Measurements from ENCODE around the gene PWWP2A. TPM values are rescaled to one million over a fixed set of nuclear protein-coding genes. Genes with fewer than 3 reads are reported as not detected.
"Not testable (repeated sequence)": the region's sequence is repeated elsewhere in the genome, so short reads cannot be mapped to it uniquely, and the experiment has no call there.

The PWWP2A gene, protein sequence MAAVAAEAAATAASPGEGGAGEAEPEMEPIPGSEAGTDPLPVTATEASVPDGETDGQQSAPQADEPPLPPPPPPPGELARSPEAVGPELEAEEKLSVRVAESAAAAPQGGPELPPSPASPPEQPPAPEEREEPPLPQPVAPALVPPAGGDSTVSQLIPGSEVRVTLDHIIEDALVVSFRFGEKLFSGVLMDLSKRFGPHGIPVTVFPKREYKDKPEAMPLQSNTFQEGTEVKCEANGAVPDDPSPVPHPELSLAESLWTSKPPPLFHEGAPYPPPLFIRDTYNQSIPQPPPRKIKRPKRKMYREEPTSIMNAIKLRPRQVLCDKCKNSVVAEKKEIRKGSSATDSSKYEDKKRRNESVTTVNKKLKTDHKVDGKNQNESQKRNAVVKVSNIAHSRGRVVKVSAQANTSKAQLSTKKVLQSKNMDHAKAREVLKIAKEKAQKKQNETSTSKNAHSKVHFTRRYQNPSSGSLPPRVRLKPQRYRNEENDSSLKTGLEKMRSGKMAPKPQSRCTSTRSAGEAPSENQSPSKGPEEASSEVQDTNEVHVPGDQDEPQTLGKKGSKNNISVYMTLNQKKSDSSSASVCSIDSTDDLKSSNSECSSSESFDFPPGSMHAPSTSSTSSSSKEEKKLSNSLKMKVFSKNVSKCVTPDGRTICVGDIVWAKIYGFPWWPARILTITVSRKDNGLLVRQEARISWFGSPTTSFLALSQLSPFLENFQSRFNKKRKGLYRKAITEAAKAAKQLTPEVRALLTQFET
- total RNA-seq (2012; rRNA removed): 15.9 and 24.1 TPM in 2 replicates

DNA sequence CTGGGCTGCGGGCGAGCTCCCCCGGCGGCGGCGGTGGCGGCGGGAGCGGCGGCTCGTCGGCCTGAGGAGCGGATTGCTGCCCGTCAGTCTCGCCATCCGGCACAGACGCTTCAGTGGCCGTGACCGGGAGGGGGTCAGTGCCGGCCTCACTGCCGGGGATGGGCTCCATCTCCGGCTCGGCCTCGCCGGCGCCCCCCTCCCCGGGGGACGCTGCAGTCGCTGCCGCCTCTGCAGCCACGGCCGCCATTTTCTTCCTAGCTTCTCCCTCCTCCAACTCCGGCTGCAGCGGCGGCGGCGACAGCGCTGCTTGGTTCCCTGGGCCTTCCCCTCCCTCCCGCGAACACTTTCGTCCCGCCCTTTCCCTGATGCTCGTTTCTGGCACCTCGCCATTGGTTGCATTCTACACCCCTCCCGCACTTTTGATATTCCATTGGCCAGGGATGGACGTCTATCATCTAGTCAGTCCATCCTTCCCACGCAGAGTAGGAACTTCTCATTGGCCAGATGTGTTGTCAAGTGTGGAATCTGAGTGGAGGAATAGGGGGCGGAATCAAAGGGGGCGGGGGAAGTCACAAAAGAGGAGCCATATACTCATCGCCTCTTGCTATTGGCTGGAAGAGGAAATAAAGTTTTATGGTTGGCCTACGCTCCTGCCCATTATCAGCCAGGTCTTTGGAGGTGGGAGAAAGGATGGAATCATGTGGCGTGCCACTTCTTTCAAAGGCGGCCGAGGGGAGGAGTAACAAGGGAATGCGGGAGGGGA is at the start of gene PWWP2A:
Gene PWWP2A, minus strand, starts transcription at position 309 of the 763 bp plus-strand sequence. Its CDS starts 62 bp downstream, at position 247.
- Histone ChIP-seq H3K9me3 (replicated peaks; ENCODE audit: low read length) (no peaks in the 10 kb centered on the region), H3K36me3 (ENCODE audit: insufficient read depth, low read length) (peaks cover 6% of the 10 kb centered on the region), H3K4me3 (ENCODE audit: low read length) (peak within 1 kb of the TSS; percentile 97), H3K9ac (ENCODE audit: low read depth, low read length) (peak within 1 kb of the TSS; percentile 94), H3K4me1 (ENCODE audit: control insufficient read depth, insufficient read depth, low read length) (peaks cover 6% of the 10 kb centered on the region), H3K4me2 (ENCODE audit: low read length) (peak within 1 kb of the TSS; percentile 86), H3K27me3 (ENCODE audit: control insufficient read depth, insufficient read depth, low read length) (no peaks in the 10 kb centered on the region)

DNA sequence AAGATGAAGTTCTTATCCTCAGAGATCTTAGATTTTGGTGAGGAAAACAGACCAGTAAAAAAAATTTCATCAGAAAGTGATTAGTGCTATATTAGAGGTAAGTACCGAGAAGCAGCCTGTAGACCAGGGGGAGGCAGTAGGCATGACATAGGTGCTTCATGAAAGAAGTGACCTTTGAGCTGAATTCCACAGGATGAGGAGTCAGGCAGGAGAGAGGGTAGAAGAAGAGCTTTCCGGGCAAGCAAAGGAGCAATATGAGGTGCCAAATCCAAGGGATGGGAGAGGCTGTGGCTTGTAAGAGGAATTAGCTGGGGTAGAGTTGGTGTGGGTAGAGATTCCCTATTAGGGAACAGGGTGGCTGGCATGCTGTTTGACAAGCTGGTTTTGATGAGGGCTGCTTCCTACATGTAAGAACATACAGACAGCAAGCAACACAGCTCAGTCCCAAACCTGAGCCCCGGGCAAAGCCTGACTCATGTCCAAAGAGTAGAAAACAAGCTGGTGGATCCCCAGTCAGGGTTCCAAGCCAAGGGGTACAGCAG is 48.4 kb upstream of the PWWP2A start:
- peaks cover 49% of the 10 kb centered on the region for H3K4me1 ChIP-seq (ENCODE audit: control insufficient read depth, insufficient read depth, low read length)
- no peaks in the 10 kb centered on the region for H3K36me3 ChIP-seq (ENCODE audit: insufficient read depth, low read length)
- H3K27me3 ChIP-seq (ENCODE audit: control insufficient read depth, insufficient read depth, low read length): no peaks in the 10 kb centered on the region
- no peak overlapping the region for H3K9ac ChIP-seq (ENCODE audit: low read depth, low read length)
- H3K9me3 ChIP-seq (replicated peaks; ENCODE audit: low read length): no peaks in the 10 kb centered on the region
- no peak overlapping the region for H3K4me2 ChIP-seq (ENCODE audit: low read length)
- no peak overlapping the region for H3K4me3 ChIP-seq (ENCODE audit: low read length)

DNA sequence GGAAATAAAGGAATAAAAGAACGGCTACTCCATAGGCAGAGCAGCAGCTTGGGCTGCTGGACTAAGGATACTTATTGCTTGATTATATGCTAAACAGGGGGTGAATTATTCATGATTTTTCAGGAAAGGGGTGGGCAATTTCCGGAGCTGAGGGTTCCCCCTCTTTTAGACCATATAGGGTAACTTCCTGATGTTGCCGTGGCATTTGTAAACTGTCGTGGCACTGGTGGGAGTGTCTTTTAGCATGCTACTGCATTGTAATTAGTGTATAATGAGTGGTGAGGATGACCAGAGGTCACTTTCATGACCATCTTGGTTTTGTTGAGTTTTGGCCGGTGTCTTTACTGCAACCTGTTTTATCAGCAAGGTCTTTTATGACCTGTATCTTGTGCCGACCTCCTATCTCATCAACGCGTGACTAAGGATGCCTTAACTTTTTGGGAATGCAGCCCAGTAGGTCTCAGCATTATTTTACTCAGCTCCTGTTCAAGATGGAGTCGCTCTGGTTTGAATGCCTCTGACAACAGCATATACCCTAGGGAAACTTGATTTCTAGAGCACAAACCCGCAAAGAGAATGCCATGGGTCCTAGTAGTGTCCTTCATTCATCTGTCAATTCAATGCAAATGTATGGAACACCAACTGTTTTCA is 47.8 kb upstream of the PWWP2A start:
- Histone ChIP-seq H3K27me3 (ENCODE audit: control insufficient read depth, insufficient read depth, low read length) (no peaks in the 10 kb centered on the region), H3K4me2 (ENCODE audit: low read length) (no peak overlapping the region), H3K9ac (ENCODE audit: low read depth, low read length) (no peak overlapping the region), H3K9me3 (replicated peaks; ENCODE audit: low read length) (no peaks in the 10 kb centered on the region), H3K4me3 (ENCODE audit: low read length) (no peak overlapping the region), H3K4me1 (ENCODE audit: control insufficient read depth, insufficient read depth, low read length) (peaks cover 49% of the 10 kb centered on the region), H3K36me3 (ENCODE audit: insufficient read depth, low read length) (no peaks in the 10 kb centered on the region)

DNA sequence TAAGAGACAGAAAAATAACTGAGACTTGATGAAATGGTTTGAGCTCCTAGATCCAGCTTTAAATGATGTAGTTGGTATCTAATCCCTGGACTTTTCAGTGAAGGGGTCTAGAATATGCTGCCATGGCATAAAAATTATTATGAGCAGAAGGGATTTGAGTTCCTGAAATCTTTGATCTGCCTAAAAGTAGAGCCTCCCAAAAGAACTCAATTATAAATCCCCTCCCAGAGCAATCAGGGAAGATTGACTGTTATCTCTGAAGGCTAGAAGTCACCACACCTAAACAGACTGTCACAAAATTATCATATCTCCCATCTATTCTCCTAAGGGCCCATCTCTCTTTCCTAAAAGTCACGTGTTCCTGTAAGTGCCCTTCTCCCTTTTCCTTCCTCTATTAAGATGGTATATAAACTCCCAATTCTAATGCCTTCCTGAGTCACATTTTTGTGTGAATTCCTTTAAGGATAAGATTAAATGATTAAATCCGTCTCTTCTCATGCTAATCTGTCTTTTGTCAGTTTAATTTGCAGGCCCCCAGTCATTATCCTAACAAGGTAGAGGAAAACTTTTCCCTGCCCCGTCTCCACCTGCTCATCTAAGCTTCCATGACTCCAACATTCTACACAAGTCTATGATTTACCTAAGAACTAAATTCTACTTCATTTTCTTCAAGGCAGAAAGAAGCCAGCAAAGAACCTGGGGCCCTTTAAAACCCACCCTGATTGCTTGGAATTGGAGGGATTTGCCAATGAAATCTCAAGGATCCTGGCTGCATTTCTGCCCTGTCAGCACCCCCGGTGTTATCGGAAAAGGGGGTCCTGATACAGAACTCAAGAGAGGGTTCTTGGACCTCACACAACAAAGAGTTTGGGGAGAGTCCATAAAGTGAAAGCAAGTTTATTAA is 47.1 kb upstream of the PWWP2A start:
- H3K9me3 ChIP-seq (replicated peaks; ENCODE audit: low read length): no peaks in the 10 kb centered on the region
- peak overlapping the region; percentile 13 for H3K4me3 ChIP-seq (ENCODE audit: low read length)
- H3K9ac ChIP-seq (ENCODE audit: low read depth, low read length): peak overlapping the region; percentile 82
- no peaks in the 10 kb centered on the region for H3K36me3 ChIP-seq (ENCODE audit: insufficient read depth, low read length)
- peaks cover 49% of the 10 kb centered on the region for H3K4me1 ChIP-seq (ENCODE audit: control insufficient read depth, insufficient read depth, low read length)
- no peaks in the 10 kb centered on the region for H3K27me3 ChIP-seq (ENCODE audit: control insufficient read depth, insufficient read depth, low read length)
- H3K4me2 ChIP-seq (ENCODE audit: low read length): peak overlapping the region; percentile 82

DNA sequence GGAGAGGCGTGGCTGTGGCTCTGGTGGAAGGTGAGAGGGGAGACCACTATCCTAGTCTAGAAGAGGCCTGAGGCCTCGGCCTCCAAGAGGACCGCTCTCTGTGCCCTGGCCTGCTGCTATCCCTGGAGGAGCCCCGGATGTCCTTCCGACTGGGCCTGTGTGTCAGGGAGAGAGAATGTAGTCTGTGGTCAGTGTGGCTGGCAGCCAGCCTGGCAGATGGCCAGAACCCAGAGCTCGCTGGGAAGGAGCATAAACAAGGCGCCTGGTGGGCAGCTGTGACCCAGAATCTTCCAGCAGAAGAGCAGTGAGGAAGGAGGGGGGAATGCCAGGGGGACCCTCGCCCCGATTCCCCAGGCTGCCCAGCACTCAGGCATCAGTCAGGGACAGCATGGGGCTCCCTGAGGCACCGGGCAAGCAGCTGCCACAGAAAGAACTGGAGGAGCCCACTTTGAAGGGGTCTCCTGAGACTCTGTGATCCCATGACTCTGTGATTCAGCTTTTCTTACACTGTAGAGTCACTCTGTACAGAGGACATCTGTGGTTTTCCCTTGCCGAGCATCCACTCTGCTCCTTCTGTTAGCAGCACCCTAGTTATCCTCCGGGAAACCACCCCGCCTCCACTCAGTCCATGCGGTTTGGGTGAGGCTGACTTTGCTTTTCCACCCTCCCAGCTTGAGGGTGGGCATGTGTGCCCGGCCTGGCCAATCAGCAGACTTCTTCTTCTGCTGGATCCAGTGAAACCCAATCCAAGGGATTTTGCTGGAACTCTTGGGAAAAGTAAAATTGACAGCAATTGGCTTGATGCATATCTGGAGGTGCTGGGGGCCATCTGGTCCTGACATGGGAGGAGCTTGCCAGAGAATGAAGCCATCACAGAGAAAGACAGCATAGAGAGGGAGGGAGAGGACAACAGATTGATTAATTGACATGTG is 46.2 kb upstream of the PWWP2A start:
- H3K9ac ChIP-seq (ENCODE audit: low read depth, low read length): peak overlapping the region; percentile 82
- H3K36me3 ChIP-seq (ENCODE audit: insufficient read depth, low read length): no peaks in the 10 kb centered on the region
- H3K4me3 ChIP-seq (ENCODE audit: low read length): peak overlapping the region; percentile 57
- H3K9me3 ChIP-seq (replicated peaks; ENCODE audit: low read length): no peaks in the 10 kb centered on the region
- peaks cover 53% of the 10 kb centered on the region for H3K4me1 ChIP-seq (ENCODE audit: control insufficient read depth, insufficient read depth, low read length)
- peak overlapping the region; percentile 82 for H3K4me2 ChIP-seq (ENCODE audit: low read length)
- H3K27me3 ChIP-seq (ENCODE audit: control insufficient read depth, insufficient read depth, low read length): no peaks in the 10 kb centered on the region

DNA sequence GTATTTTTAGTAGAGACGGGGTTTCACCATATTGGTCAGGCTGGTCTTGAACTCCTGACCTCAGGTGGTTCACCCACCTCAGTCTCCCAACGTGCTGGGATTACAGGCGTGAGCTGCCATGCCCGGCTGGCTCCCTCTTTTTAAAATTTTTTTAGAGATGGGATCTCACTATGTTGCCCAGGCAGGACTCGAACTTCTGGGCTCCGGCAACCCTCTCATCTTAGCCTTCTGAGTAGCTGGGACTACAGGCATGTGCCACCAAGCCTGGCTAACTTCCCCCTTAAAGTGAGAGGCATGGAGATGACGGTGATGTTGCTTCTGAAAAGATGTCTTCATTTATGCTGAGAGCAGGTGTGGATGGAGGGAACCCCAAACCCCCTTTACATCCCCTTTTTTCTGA is 43.7 kb upstream of the PWWP2A start:
- H3K4me3 ChIP-seq (ENCODE audit: low read length): no peak overlapping the region
- no peaks in the 10 kb centered on the region for H3K36me3 ChIP-seq (ENCODE audit: insufficient read depth, low read length)
- no peaks in the 10 kb centered on the region for H3K27me3 ChIP-seq (ENCODE audit: control insufficient read depth, insufficient read depth, low read length)
- H3K9me3 ChIP-seq (replicated peaks; ENCODE audit: low read length): no peaks in the 10 kb centered on the region
- H3K4me2 ChIP-seq (ENCODE audit: low read length): no peak overlapping the region
- H3K4me1 ChIP-seq (ENCODE audit: control insufficient read depth, insufficient read depth, low read length): peaks cover 43% of the 10 kb centered on the region
- H3K9ac ChIP-seq (ENCODE audit: low read depth, low read length): no peak overlapping the region

DNA sequence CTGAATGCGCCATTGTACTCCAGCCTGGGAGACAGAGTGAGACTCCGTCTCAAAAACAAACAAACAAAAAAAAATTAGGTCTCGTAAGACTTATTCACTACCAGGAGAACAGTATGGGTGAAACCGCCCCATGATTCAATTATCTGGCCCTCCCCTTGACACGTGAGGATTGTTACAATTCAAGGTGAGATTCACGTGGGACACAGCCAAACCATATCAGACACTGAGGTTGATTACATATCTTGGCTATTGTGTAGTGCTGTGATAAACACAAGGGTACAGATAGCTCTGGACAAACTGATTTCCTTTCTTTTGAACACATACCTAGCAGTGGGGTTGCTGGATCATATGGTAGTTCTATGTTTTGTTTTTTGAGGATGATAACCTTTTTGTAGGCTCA is 42.4 kb upstream of the PWWP2A start:
- no peak overlapping the region for H3K9ac ChIP-seq (ENCODE audit: low read depth, low read length)
- no peaks in the 10 kb centered on the region for H3K36me3 ChIP-seq (ENCODE audit: insufficient read depth, low read length)
- no peak overlapping the region for H3K4me2 ChIP-seq (ENCODE audit: low read length)
- H3K27me3 ChIP-seq (ENCODE audit: control insufficient read depth, insufficient read depth, low read length): no peaks in the 10 kb centered on the region
- H3K4me3 ChIP-seq (ENCODE audit: low read length): no peak overlapping the region
- no peaks in the 10 kb centered on the region for H3K9me3 ChIP-seq (replicated peaks; ENCODE audit: low read length)
- H3K4me1 ChIP-seq (ENCODE audit: control insufficient read depth, insufficient read depth, low read length): peaks cover 36% of the 10 kb centered on the region

DNA sequence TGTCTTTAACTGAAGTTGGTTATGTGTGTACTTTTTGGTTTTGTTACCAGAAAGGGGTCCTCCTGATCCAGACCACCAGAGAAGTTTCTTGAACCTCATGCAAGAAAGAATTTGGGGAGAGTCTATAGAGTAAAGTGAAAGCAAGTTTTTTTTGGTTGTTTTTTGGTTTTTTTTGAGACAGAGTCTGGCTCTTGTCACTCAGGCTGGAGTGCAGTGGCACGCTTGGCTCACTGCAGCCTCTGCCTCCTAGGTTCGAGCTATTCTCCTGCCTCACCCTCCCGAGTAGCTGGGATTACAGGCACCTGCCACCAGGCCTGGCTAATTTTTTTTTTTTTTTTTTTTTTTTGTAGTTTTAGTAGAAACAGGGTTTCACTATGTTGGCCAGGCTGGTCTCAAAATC is 41.6 kb upstream of the PWWP2A start:
- H3K4me3 ChIP-seq (ENCODE audit: low read length); H3K36me3 ChIP-seq (ENCODE audit: insufficient read depth, low read length); H3K9me3 ChIP-seq (replicated peaks; ENCODE audit: low read length); H3K9ac ChIP-seq (ENCODE audit: low read depth, low read length); H3K27me3 ChIP-seq (ENCODE audit: control insufficient read depth, insufficient read depth, low read length): not testable (repeated sequence)
- peaks cover 28% of the 10 kb centered on the region for H3K4me1 ChIP-seq (ENCODE audit: control insufficient read depth, insufficient read depth, low read length)
- peak overlapping the region; percentile 35 for H3K4me2 ChIP-seq (ENCODE audit: low read length)

DNA sequence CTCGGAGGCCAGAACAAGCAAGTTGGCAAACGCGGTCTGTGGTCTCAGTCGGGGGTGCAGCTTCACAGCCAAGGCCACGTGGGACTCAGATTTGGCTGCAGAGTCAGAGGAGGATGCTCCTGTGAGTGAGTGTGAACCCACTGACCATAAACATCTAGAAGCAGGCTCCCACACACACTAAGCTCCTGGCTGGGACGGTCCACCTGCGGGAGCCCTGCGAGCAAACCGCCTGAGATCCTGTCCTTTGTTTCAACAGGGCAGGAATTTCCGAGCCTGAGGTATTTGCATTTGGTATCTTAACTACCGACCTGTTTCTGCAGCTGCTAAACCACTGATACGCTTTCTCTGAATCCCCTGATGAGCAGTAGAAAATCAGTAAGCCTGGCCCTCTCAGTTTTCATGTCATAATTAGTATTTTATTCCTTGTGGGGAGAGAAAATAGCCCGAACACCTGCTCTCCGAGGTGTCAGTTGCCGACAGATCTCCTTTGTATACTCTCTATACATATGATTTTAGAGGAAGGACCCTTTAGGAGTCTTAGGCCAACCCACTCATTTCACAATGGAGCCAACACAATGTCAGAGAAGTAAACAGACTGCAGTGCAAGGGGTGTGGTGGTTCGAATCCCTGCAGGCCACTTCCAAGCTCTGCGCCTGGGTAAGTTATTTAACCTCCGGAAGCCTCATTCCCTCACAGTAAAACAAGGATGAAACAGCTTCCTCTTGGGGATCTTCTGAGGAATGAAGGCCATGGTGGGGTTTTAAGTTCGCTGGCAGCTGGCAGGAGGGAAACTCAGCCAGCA is 40.9 kb upstream of the PWWP2A start:
- Histone ChIP-seq H3K36me3 (ENCODE audit: insufficient read depth, low read length) (no peaks in the 10 kb centered on the region), H3K4me2 (ENCODE audit: low read length) (peak overlapping the region; percentile 35), H3K9me3 (replicated peaks; ENCODE audit: low read length) (no peaks in the 10 kb centered on the region)

More for the DNA sequence above, 40.9 kb upstream of the PWWP2A start:
- Histone ChIP-seq H3K4me1 (ENCODE audit: control insufficient read depth, insufficient read depth, low read length) (peaks cover 23% of the 10 kb centered on the region), H3K4me3 (ENCODE audit: low read length) (no peak overlapping the region), H3K27me3 (ENCODE audit: control insufficient read depth, insufficient read depth, low read length) (no peaks in the 10 kb centered on the region), H3K9ac (ENCODE audit: low read depth, low read length) (no peak overlapping the region)
